ENCODE data around the gene MRPL24. TPM values are rescaled to one million over a fixed set of nuclear protein-coding genes. Genes with fewer than 3 reads are reported as not detected.
A peak's percentile ranks its signal among the peaks of the same experiment; 100 is the strongest.

The MRPL24 gene
- total and polyA plus RNA-seq, 10 of the 15 experiments (the other 5 are each of a cell fraction or from before 2014, with no cell fraction given) = 87.4 to 269 (median 134) TPM

- no peak for TF ChIP-seq BCLAF1 (IDR thresholded peaks at IDR 0.05)
- TF ChIP-seq NR2C1 (IDR thresholded peaks at IDR 0.05) = peak; percentile 88
- TF ChIP-seq ZNF24 (IDR thresholded peaks at IDR 0.05) = no peak
- no peak for TF ChIP-seq MYB (IDR thresholded peaks at IDR 0.05; ENCODE audit: borderline replicate concordance, low read depth, low read length)
- TF ChIP-seq POLR2AphosphoS2 (IDR thresholded peaks at IDR 0.05; ENCODE audit: low read depth, low read length) = no peak
- TF ChIP-seq, protein P1, sequence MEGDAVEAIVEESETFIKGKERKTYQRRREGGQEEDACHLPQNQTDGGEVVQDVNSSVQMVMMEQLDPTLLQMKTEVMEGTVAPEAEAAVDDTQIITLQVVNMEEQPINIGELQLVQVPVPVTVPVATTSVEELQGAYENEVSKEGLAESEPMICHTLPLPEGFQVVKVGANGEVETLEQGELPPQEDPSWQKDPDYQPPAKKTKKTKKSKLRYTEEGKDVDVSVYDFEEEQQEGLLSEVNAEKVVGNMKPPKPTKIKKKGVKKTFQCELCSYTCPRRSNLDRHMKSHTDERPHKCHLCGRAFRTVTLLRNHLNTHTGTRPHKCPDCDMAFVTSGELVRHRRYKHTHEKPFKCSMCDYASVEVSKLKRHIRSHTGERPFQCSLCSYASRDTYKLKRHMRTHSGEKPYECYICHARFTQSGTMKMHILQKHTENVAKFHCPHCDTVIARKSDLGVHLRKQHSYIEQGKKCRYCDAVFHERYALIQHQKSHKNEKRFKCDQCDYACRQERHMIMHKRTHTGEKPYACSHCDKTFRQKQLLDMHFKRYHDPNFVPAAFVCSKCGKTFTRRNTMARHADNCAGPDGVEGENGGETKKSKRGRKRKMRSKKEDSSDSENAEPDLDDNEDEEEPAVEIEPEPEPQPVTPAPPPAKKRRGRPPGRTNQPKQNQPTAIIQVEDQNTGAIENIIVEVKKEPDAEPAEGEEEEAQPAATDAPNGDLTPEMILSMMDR (IDR thresholded peaks at IDR 0.05 in 2 of 3, conservative IDR thresholded peaks at IDR 0.05 in 1 of 3; ENCODE audit: control insufficient read depth in 2 of 3, extremely low read depth in 1 of 3, insufficient read depth in 1 of 3, low read depth in 3 of 3, low read length in 3 of 3) = no peak
- no peak for TF ChIP-seq HSF1 (IDR thresholded peaks at IDR 0.05; ENCODE audit: low read depth, low read length)
- TF ChIP-seq ETV6 (conservative IDR thresholded peaks at IDR 0.05 in 1 of 2, IDR thresholded peaks at IDR 0.05 in 1 of 2; ENCODE audit: borderline replicate concordance in 1 of 2, low read depth in 1 of 2) = no peak
- 0 out of 2 replicates have a peak, but pooled peaks have one; percentile 34 for TF ChIP-seq CBFB (IDR thresholded peaks at IDR 0.05; ENCODE audit: low read depth)
- no peak for TF ChIP-seq ZBED1 (IDR thresholded peaks at IDR 0.05; ENCODE audit: borderline replicate concordance)
- no peak for TF ChIP-seq BMI1 (IDR thresholded peaks at IDR 0.05; ENCODE audit: borderline replicate concordance)
- peak; percentile 1; the same call in 1 of the 2 replicates for TF ChIP-seq WRNIP1 (IDR thresholded peaks at IDR 0.05; ENCODE audit: borderline replicate concordance, low read depth, low read length)
- TF ChIP-seq ATF2 (IDR thresholded peaks at IDR 0.05; ENCODE audit: low read length) = no peak
- no peak for TF ChIP-seq CUX1 (IDR thresholded peaks at IDR 0.05; ENCODE audit: insufficient replicate concordance, low read depth, low read length)
- TF ChIP-seq MEF2B (IDR thresholded peaks at IDR 0.05; ENCODE audit: partially characterized antibody, poor library complexity, severe bottlenecking) = no peak
These were observed 8.0 kb upstream of the MRPL24 start (continued) for GRCh38 chr1:156748670-156749418.
